Smooth muscle cell (in vitro differentiated cells): Measurements from ENCODE around the gene ARHGAP4. TPM values are rescaled to one million over a fixed set of nuclear protein-coding genes. Genes with fewer than 3 reads are reported as not detected.

Source experiments
- DNase-seq: peaks from one replicate; lab custom pipeline; 2025; ENCODE audit not compliant: unreplicated experiment; lab: John Stamatoyannopoulos, UW
- H2AFZ ChIP-seq: fragments of 200-600 bp; sonication (generic); 2 replicates; pipeline ENCODE4 v1.6.0; 2016; ENCODE audit warnings: antibody characterized with exemption, low read depth, mild to moderate bottlenecking
- H3F3A ChIP-seq: fragments of 200-600 bp; sonication (generic); 2 replicates; pipeline ENCODE4 v1.6.0; 2017; ENCODE audit warnings: antibody characterized with exemption, low read depth
- H3K27ac ChIP-seq: fragments of 200-600 bp; sonication (generic); 2 replicates; pipeline ENCODE4 v1.5.1; 2016; ENCODE audit warnings: low read depth, mild to moderate bottlenecking
- H3K27me3 ChIP-seq: fragments of 200-600 bp; sonication (generic); 2 replicates; pipeline ENCODE4 v1.6.1; 2016; ENCODE audit warnings: low read depth, mild to moderate bottlenecking
- H3K36me3 ChIP-seq: fragments of 200-600 bp; sonication (generic); 2 replicates; pipeline ENCODE4 v1.5.1; 2016; ENCODE audit warnings: low read depth
- H3K4me1 ChIP-seq: fragments of 200-600 bp; sonication (generic); 2 replicates; pipeline ENCODE4 v1.5.1; 2016; ENCODE audit warnings: low read depth
- H3K4me2 ChIP-seq: fragments of 200-600 bp; sonication (generic); 2 replicates; pipeline ENCODE4 v1.6.0; 2016; ENCODE audit warnings: mild to moderate bottlenecking
- H3K4me3 ChIP-seq: fragments of 200-600 bp; sonication (generic); 2 replicates; pipeline ENCODE4 v1.5.1; 2016; ENCODE audit warnings: mild to moderate bottlenecking
- H3K79me2 ChIP-seq: fragments of 200-600 bp; sonication (generic); 2 replicates; pipeline ENCODE4 v1.6.0; 2016; ENCODE audit warnings: low read depth, mild to moderate bottlenecking
- H3K9ac ChIP-seq: fragments of 200-600 bp; sonication (generic); 2 replicates; pipeline ENCODE4 v1.6.0; 2016; ENCODE audit warnings: low read depth
- H3K9me3 ChIP-seq: fragments of 200-600 bp; sonication (generic); replicated peaks from 2 replicates; pipeline ENCODE4 v1.5.1; 2016; ENCODE audit warnings: low read depth
- H4K20me1 ChIP-seq: fragments of 200-600 bp; sonication (generic); 2 replicates; pipeline ENCODE4 v1.6.0; 2016; ENCODE audit warnings: low read depth
- WGBS: methylation state at CpG from one replicate; pipeline ENCODE4 v1.1.7; 2016; ENCODE audit warnings: low lambda C conversion rate; 5-methylcytosine and 5-hydroxymethylcytosine counted together
- polyA plus RNA-seq: library from polyadenylated mRNA; unstranded; fragments of >200 nt; fragmentation: Nextera tagmentation; extraction: Ambion mirVana; gene quantifications from 2 replicates; pipeline ENCODE4 v1.2.1, GENCODE V29; 2016
- total RNA-seq: library from RNA; depleted of rRNA; stranded (reverse); fragments of >200 nt; gene quantifications from 2 replicates; pipeline ENCODE4 v1.2.3, GENCODE V29; 2014
- TF ChIP-seq, protein P1 (sequence below): fragments of 200-600 bp; sonication (generic); IDR thresholded peaks from 2 replicates; pipeline ENCODE4 v1.5.1; 2017; ENCODE audit warnings: borderline replicate concordance, mild to moderate bottlenecking, antibody characterized with exemption; ENCODE audit not compliant: insufficient read depth, poor library complexity, severe bottlenecking

ARHGAP4 gene
- total RNA-seq (7.6 and 10.9 TPM in 2 replicates), polyA plus RNA-seq (11.5 and 15.5 TPM in 2 replicates)

DNA sequence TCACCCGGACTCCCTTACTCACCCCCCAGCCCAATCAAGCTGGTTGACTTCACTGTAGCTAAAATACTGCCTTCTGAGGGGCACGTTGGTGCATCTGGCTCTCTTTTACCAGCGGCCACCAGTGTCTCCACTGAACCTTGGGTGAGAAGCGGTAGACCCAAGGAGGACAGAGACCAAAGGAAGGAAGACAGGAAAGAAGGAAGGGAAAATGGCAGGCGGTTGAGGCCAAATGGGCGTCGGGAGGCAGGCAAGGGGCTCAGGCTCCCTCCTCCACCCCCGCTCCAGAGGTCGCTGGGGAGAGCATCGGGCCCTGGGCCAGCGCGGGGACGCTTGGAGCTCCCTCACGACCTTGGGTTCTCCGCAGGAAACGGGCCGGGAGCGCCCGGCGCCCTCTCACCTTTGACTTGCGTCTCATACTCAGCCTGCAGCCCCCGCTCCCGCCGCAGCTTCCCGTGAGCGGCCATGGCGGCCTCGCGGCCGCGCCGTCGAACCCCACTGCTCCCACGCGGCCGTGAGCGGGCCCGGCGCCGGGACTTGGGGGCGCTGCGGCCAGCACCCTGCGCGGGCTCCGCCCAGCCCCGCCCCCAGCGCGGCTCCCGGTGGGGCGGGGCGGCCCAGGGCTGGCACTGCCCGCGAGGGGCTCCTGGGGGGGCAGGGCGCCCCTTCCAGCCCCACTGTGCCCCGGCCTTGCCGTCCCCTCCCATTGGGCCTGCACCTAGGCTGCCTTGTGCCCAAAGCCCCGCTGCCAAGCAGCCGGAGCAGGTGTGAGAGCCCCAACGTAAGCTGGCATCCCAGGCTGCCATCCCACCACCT lies at the start of gene ARHGAP4:
ARHGAP4 (minus strand) TSS at position 526 of the 813 bp plus-strand sequence; CDS start at position 464, 62 bp downstream.
- TF ChIP-seq, protein P1, sequence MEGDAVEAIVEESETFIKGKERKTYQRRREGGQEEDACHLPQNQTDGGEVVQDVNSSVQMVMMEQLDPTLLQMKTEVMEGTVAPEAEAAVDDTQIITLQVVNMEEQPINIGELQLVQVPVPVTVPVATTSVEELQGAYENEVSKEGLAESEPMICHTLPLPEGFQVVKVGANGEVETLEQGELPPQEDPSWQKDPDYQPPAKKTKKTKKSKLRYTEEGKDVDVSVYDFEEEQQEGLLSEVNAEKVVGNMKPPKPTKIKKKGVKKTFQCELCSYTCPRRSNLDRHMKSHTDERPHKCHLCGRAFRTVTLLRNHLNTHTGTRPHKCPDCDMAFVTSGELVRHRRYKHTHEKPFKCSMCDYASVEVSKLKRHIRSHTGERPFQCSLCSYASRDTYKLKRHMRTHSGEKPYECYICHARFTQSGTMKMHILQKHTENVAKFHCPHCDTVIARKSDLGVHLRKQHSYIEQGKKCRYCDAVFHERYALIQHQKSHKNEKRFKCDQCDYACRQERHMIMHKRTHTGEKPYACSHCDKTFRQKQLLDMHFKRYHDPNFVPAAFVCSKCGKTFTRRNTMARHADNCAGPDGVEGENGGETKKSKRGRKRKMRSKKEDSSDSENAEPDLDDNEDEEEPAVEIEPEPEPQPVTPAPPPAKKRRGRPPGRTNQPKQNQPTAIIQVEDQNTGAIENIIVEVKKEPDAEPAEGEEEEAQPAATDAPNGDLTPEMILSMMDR, result no peak

DNA sequence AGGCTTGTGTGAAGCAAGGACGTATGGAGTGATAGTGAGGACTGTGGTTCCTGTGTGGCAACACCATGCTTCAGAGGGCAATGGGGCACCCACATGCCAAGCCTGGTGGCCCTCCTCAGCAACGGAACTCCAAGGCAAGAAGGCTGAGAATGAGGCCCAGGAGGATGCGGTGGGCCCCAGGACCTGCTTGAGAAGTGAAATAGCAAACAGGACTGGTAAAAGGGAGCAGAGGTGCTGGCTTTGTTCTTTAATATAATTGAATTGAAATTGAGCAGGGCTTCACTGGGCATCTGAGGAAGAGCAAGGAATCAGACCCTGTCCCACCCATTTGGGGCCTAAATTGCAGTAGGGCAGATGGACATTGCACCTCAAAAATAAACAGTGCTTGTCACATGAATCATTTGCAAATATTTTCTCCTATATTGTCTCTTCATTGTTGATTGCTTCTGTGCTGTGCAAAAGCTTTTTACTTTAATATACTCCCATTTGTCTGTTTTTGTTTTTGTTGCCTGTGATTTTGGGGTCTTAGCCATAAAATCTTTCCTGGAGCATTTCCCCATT lies 48.7 kb upstream of the ARHGAP4 start:
- Histone ChIP-seq H3K4me2 (no peak overlapping the region), H3K79me2 (peaks cover 2% of the 10 kb centered on the region), H3K27me3 (no peaks in the 10 kb centered on the region), H4K20me1 (peaks cover 8% of the 10 kb centered on the region), H3K4me3 (no peak overlapping the region), H3K36me3 (no peaks in the 10 kb centered on the region), H3K9me3 (no peaks in the 10 kb centered on the region), H2AFZ (no peak overlapping the region), H3F3A (no peaks in the 10 kb centered on the region), H3K27ac (no peak overlapping the region), H3K9ac (no peak overlapping the region), H3K4me1 (no peaks in the 10 kb centered on the region)
- TF ChIP-seq, protein P1, result no peak
- 81% methylated on average over 3 of the region's 3 CpGs for WGBS
- no peak for DNase-seq

More for the DNA sequence above, at the start of gene ARHGAP4:
- Histone ChIP-seq H3F3A (no peaks in the 10 kb centered on the region), H3K9ac (no peak within 1 kb of the TSS), H3K27ac (peak within 1 kb of the TSS; percentile 49), H3K4me1 (no peaks in the 10 kb centered on the region), H3K27me3 (no peaks in the 10 kb centered on the region), H3K4me2 (peak within 1 kb of the TSS; percentile 87), H4K20me1 (no peaks in the 10 kb centered on the region), H3K36me3 (no peaks in the 10 kb centered on the region), H3K4me3 (peak within 1 kb of the TSS; percentile 20), H3K79me2 (no peaks in the 10 kb centered on the region), H3K9me3 (no peaks in the 10 kb centered on the region), H2AFZ (no peak within 1 kb of the TSS)
- WGBS, result 40% methylated on average over 25 of the region's 59 CpGs
- no peak for DNase-seq

DNA sequence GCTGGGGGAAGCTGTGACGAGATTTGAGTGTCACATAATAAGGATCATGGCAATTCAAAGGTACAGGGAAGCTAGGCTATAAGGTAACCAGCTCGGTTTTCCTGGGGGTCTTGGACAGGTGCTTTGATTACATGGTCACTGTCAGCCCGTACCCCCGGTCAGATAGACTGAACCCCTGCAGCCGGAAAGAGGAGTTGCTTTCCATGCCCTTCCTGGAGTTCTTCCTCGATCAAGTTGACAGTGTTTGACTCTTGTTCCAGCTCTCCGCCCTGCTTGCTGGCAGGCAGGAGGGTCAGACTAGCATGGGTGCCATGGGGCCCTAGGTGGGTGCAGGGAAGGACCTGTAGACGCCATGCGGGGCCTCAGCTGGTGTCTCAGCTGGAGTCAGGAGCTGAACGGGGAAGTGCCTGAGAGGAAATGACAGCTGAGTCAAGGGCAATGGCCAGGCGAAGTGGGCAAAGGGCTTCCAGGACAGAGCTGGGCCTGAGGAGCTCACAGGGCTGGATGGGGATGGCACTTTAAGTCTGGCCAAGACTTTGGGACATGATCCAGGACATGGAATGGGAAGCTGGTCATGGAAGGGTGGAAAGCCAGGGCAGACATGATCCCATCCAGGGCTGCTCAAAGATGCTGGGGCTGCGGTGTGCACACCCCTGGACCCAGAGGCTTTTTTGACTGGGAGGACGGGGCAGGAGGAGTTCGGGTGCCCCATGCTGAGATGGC lies 48.1 kb upstream of the ARHGAP4 start:
- WGBS, result 83% methylated on average over 14 of the region's 14 CpGs
- Histone ChIP-seq H3K27ac (no peak overlapping the region), H3K4me3 (no peak overlapping the region), H2AFZ (no peak overlapping the region), H3K9ac (no peak overlapping the region), H3K79me2 (peaks cover 7% of the 10 kb centered on the region), H4K20me1 (peaks cover 14% of the 10 kb centered on the region), H3K27me3 (no peaks in the 10 kb centered on the region), H3K4me2 (peak overlapping the region; percentile 87), H3K36me3 (no peaks in the 10 kb centered on the region), H3K9me3 (no peaks in the 10 kb centered on the region), H3F3A (no peaks in the 10 kb centered on the region), H3K4me1 (no peaks in the 10 kb centered on the region)
- TF ChIP-seq, protein P1, result no peak
- no peak for DNase-seq
